Head of caudate nucleus (tissue), 42 donors: Measurements from ENCODE around the gene TNPO2.
"Not testable (repeated sequence)": the region's sequence is repeated elsewhere in the genome, so short reads cannot be mapped to it uniquely, and the experiment has no call there.

Source experiments
- DNase-seq, 42 donors: peaks; one replicate each; pipeline versions ENCODE4 v3.0.0 to v3.0.0-alpha.2; 2020 to 2021; ENCODE audit warnings: mixed read lengths in 7 of 42
- intact Hi-C: fragments of 100-400 bp; cut with DNase I; formaldehyde crosslinking; loops from one replicate; pipeline ENCODE4 v1.15.0; 2022

Gene TNPO2

GRCh38 chr19:12689012-12689411 is 34.7 kb downstream of the TNPO2 start:
- DNase-seq: no peak
- intact Hi-C loops: no loop called here

GRCh38 chr19:12687496-12688196 is 36.1 kb downstream of the TNPO2 start, which contains the start of gene GNG14:
TSS of gene GNG14 (plus strand) at chr19:12687998. CDS start at chr19:12688049, 51 bp downstream.
- intact Hi-C loops: no loop called here
- no peak for DNase-seq

- DNase-seq: no peak
- intact Hi-C loops: no loop called here
Measured at GRCh38 chr19:12685831-12686230, 37.9 kb downstream of the TNPO2 start.

GRCh38 chr19:12681074-12681987 is 42.4 kb downstream of the TNPO2 start, which contains the start of gene DHPS:
TSS of gene DHPS (minus strand) at chr19:12681880. CDS start at chr19:12681766, 114 bp downstream.
- peak; percentile 81 to 98 (median 93) for DNase-seq
- intact Hi-C loops: loop anchor here (5.0 kb wide), 1 partner anchor 129 kb away; the partner anchor contains the start of gene ZNF564

- intact Hi-C loops: loop anchor here (5.0 kb wide), 1 partner anchor 128 kb away; the partner anchor contains the start of gene ZNF564
- no peak for DNase-seq
Measured at GRCh38 chr19:12680034-12680433, 43.7 kb downstream of the TNPO2 start.

GRCh38 chr19:12678039-12678438 is 45.7 kb downstream of the TNPO2 start:
- DNase-seq, intact Hi-C loops: not testable (repeated sequence)

- no peak for DNase-seq
- intact Hi-C loops: no loop called here
Measured at GRCh38 chr19:12676928-12677327, 46.8 kb downstream of the TNPO2 start.

GRCh38 chr19:12676384-12676792 is 47.3 kb downstream of the TNPO2 start:
- peak; percentile 71 to 92 (median 83) for DNase-seq
- intact Hi-C loops: no loop called here

- DNase-seq: no peak
- intact Hi-C loops: no loop called here
Measured at GRCh38 chr19:12675940-12676339, 47.8 kb downstream of the TNPO2 start.

GRCh38 chr19:12675399-12675798 is 48.3 kb downstream of the TNPO2 start:
- no peak for DNase-seq
- intact Hi-C loops: no loop called here

- intact Hi-C loops: no loop called here
- DNase-seq: no peak
Measured at GRCh38 chr19:12672744-12673143, 51.0 kb downstream of the TNPO2 start.

GRCh38 chr19:12670159-12670928 is 53.4 kb downstream of the TNPO2 start:
- peak in 3 of 42 donors; percentile 17 to 33 (median 28) for DNase-seq
- intact Hi-C loops: no loop called here

GRCh38 chr19:12669270-12670158 is 54.2 kb downstream of the TNPO2 start:
- intact Hi-C loops: loop anchor here (10.0 kb wide), 1 partner anchor 105 kb away; no protein-coding TSS in a partner anchor

GRCh38 chr19:12668932-12669269 is 54.8 kb downstream of the TNPO2 start:
- intact Hi-C loops: loop anchor here (10.0 kb wide), 1 partner anchor 104 kb away; no protein-coding TSS in a partner anchor

More at GRCh38 chr19:12669270-12670158, 54.2 kb downstream of the TNPO2 start:
- DNase-seq: peak; percentile 68 to 93 (median 84)

GRCh38 chr19:12668346-12668745 is 55.4 kb downstream of the TNPO2 start:
- intact Hi-C loops: loop anchor here (10.0 kb wide), 1 partner anchor 104 kb away; no protein-coding TSS in a partner anchor
- DNase-seq: no peak

More at GRCh38 chr19:12668932-12669269, 54.8 kb downstream of the TNPO2 start:
- DNase-seq: peak; percentile 40 to 89 (median 62)

GRCh38 chr19:12667731-12668302 is 55.9 kb downstream of the TNPO2 start:
- intact Hi-C loops: loop anchor here (10.0 kb wide), 1 partner anchor 103 kb away; no protein-coding TSS in a partner anchor
- DNase-seq: no peak
